Tibial nerve (tissue), 4 donors: ENCODE measurements around the gene MED12.

ENCODE experiments used
- EP300 ChIP-seq, 2 donors: sonication (generic); formaldehyde crosslinking; IDR thresholded peaks; one replicate each; pipeline ENCODE4 v1.6.1; 2017; ENCODE audit warnings: antibody characterized with exemption in 2 of 2, mild to moderate bottlenecking in 1 of 2
- POLR2A ChIP-seq, 2 donors: fragments of 450-650 bp; IDR thresholded peaks; one replicate each; pipeline ENCODE4 v1.6.1; 2017; ENCODE audit warnings: antibody characterized with exemption in 2 of 2, mild to moderate bottlenecking in 2 of 2, moderate library complexity in 2 of 2
- TF ChIP-seq, protein P1 (sequence below), 5 experiments: fragments of 200-600 bp in 3 of 5; fragments of 450-650 bp in 2 of 5; sonication (generic) in 3 of 5; IDR thresholded peaks; one replicate each; pipeline ENCODE4 v1.5.1; 2016 to 2019; ENCODE audit warnings: antibody characterized with exemption in 5 of 5, mild to moderate bottlenecking in 3 of 5, moderate library complexity in 2 of 5

DNA sequence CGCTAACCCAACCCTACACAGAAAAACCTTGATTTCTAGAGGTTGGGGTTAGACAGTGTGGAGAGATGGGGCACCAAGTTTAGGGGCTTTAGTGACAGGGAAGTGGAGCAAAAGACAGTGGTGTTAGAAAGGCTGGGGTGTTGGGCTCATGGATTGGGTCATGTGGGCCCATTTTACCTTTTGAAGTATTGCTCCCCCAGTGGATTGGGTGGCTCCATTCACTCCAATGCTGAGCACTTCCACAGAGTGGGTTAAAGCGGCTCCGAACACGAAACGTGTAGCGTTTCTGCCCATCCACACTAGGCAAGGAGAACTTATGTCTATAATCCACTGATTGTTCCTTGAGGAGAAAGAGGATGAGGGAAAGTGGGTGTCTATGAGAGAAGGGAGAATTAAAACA, 9.3 kb upstream of the MED12 start:
- TF ChIP-seq POLR2A (IDR thresholded peaks at IDR 0.05) (no peak), EP300 (IDR thresholded peaks at IDR 0.05) (no peak)
- TF ChIP-seq, protein P1, sequence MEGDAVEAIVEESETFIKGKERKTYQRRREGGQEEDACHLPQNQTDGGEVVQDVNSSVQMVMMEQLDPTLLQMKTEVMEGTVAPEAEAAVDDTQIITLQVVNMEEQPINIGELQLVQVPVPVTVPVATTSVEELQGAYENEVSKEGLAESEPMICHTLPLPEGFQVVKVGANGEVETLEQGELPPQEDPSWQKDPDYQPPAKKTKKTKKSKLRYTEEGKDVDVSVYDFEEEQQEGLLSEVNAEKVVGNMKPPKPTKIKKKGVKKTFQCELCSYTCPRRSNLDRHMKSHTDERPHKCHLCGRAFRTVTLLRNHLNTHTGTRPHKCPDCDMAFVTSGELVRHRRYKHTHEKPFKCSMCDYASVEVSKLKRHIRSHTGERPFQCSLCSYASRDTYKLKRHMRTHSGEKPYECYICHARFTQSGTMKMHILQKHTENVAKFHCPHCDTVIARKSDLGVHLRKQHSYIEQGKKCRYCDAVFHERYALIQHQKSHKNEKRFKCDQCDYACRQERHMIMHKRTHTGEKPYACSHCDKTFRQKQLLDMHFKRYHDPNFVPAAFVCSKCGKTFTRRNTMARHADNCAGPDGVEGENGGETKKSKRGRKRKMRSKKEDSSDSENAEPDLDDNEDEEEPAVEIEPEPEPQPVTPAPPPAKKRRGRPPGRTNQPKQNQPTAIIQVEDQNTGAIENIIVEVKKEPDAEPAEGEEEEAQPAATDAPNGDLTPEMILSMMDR (IDR thresholded peaks at IDR 0.05), result no peak
